HT-29 (cell line): ENCODE results near the gene UQCRQ. TPM values are rescaled to one million over a fixed set of nuclear protein-coding genes. Genes with fewer than 3 reads are reported as not detected.
"Not testable (repeated sequence)": the region's sequence is repeated elsewhere in the genome, so short reads cannot be mapped to it uniquely, and the experiment has no call there.

Source experiments
- DNase-seq: peaks from one replicate; pipeline ENCODE4 v3.0.0-alpha.2; 2015; ENCODE audit warnings: low spot score
- total RNA-seq: library from RNA; depleted of rRNA; stranded (reverse); fragments of >200 nt; shearing (Covaris generic); gene quantifications from 2 replicates; pipeline ENCODE4 v1.2.3, GENCODE V29; 2014

The UQCRQ gene
- total RNA-seq, 1 experiment from 2014 or later: 227 TPM

DNA sequence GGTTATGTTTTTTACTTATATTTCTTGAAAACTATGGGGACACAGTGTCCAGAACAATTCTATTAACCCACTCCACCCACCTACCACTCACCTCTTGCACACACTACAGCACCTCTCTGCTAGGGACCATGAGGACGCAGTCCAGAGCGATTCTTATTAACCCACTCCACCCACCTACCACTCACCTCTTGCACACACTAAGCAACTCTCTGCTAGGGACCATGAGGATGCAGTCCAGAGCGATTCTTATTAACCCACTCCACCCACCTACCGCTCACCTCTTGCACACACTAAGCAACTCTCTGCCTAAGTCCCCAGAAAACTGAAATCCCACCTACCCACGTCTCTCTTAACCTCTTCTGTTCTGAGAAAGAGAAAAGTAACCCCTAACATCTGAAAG is 33.8 kb upstream of the UQCRQ start:
- no peak for DNase-seq

DNA sequence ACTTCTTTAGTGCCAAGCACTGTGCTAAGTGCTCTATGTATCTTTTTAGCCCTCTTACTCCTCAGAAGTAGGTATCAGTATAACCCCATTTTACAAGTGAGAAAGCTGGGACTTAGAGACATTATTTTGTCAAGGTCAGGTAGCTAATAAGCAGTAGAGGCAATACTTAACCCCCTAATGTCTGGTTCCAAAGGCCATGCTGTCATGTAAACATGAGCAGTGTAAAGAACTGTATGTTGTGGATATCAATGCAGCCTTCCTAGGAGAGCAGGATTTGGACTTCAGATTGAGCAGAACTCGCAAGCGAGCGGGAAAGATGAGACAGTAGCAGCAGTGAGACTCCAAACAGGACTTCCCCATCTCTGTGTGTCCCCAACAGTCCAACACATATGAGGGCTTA is 32.4 kb upstream of the UQCRQ start:
- no peak for DNase-seq

DNA sequence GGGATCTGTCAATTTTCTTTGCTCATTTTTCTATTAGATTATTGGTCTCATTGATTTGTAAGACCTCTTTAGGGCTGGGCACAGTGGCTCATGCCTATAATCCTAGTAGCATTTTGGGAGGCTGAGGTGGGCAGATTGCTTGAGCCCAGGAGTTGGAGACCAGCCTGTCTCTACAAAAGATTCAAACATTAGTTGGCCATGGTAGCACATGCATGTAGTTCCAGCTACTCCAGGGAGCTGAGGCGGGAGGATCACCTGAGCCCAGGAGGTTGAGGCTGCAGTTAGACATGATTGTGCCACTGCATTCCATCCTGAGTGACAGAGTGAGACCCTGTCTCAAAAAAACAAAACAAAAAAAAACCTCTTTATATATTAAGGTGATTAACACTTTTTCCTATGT is 29.6 kb upstream of the UQCRQ start:
- DNase-seq: no peak

DNA sequence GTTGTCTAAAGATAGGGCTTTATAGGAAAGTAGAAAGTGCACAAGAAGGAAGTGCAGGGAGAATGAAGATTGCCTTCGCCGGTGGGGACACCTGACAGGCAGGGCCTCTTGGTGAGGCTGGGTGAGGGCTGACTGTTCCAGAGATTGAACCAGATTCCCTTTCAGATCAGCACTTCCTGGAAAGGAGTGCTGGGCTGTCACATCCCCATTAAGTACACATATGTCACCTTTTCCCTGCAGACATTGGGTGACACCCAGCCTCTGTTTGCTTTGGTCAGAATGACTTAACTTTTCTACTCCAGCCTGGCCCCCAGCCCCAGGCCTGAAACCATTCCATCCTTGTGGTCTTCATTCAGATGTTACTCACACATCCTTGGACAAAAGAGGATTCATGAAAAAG is 28.6 kb upstream of the UQCRQ start:
- peak; percentile 83 for DNase-seq

DNA sequence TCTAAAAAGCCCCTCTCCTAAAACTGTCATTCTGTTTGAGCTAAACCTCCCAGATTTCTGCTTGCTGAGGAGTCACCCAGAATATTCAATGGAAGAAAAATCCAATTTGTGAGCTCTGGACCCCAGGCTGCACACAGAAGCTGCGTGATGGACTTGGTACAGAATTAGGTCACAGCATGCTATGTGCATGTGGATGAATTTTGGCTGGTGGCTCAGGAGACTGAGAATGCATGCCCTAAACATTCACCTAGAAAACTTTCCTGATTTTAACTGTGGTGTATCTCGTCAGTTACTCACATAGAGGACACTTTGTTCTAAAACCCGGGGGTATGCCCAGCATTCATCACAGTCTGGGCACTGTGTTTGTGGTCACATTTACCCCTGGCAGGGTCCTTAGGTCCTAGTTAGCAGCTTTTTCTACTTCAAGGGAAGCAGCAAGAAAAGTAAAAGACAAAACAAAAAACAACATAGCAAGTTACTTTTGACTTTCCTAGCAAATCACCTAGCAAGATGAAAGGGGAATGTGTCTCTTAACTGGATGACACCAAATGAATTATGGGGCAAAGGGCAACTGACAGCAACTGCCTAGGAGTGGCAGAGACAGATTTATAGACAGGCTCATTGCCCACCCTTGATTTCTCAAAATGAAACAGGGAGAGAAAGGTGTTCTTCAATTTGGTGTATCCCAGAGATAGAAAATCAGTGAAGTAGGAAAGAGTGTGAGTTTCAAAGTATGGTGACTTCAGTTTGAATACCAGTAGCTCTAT is 27.7 kb upstream of the UQCRQ start:
- DNase-seq: no peak

DNA sequence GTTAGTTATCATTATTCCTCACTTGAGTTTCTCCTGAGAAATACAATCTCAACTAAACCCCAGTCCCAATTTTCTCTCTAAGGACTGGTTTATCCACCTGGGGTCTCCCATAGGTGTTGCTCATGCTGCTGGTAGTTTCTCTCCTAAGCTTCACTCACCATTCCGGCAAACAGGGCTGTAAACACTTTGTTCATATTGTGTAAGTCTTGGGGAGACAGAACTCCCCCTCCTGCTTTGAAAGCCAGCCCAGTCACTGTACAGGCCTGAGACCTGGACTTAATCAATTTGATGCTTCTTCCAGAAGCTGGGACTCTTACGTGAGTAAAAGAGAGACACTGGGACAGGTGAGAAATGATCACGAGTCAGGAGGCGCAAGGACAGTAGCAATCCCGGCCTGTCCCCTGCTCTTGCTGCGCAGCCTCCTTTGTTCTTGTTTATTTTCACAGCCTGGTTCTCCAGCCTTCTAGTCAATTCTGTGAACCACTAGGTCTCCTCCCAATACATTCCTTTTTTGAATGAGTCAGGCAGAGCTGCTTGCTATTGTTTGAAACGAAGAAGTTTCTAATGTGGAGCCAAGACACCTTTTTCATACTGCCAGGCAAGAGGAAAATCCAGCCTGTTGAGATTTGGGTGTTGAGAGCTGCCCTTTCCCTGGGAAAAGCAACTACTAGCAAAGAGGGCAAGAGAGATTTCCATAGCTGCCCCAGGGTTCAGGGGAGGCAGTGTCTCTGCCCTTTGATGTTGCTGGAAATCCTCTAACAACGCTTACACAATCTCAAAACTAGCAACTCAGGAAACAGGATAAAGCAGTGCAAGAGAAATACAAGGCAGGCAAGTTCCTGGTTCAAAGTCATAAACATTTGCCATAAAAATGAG is 26.8 kb upstream of the UQCRQ start:
- peak; percentile 88 for DNase-seq

DNA sequence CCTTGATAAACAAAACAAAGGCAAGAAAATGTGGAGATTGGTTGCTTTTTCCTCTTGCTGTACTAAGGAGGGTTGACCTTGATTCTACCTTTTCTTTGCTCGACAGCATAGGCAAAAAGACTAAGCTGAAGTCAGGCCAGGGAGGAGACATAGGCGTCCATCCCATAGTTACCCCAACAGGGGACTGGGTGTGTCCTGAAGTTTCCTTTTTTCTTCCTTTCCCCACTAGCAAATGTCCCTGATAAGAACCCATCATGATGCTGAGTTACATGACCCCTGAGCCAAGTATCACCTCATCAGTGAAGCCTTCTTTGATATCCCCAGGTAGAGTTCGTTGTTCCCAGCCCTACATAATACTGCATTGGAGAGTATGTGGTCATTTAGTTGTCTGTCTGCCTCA is 26.1 kb upstream of the UQCRQ start:
- no peak for DNase-seq

DNA sequence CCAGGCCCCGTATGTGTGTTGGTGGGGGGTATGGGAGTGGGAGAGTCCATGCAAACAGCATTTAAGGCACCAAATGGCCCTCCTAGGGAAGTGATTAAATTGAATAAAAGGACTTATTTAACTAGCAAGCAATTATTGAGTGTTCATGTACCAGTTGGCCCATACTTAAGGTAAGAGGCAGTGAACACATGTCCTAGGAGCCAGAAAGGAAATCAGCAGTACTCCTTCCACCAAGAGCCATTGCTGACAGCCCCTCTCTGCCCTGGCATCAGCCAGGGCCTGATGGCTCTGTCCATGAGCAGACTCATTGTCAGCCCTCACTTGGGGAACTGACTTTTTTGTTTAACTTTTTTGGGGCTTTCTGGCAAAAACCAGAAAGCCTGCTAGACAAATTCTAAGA is 25.5 kb upstream of the UQCRQ start:
- DNase-seq: no peak

DNA sequence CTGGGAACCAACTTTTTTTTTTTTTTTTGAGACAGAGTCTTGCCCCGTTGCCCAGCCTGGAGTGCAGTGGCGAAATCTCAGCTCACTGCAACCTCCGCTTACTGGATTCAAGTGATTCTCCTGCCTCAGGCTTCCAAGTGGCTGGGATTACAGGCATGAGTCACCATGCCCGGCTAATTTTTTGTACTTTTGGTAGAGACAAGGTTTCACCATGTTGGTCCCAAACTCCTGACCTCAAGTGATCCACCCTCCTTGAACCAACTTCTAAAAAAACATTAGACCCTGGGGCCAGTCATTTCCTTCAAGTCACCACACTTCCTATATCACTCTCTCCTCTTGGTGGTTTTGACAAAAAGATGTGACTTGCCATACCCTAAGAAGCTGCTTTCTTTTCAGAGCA is 25.1 kb upstream of the UQCRQ start:
- DNase-seq: no peak

DNA sequence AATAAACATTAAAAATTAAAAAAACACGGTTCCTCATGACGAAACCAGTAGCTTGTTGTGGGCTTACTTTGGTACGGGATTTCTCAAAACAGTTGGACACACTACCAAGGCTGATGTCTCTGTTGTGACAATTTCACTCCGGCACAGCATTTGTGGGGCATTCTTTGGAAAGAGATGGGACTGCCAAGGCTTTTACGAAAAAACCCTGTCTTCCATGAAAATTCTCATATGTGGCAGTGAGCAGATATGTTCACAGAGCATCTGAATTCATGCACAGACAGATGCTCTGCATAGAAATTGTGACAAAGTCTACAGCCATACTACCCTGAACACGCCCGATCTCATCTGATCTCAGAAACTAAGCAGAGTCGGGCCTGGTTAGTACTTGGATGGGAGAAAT is 18.2 kb upstream of the UQCRQ start:
- DNase-seq: no peak

DNA sequence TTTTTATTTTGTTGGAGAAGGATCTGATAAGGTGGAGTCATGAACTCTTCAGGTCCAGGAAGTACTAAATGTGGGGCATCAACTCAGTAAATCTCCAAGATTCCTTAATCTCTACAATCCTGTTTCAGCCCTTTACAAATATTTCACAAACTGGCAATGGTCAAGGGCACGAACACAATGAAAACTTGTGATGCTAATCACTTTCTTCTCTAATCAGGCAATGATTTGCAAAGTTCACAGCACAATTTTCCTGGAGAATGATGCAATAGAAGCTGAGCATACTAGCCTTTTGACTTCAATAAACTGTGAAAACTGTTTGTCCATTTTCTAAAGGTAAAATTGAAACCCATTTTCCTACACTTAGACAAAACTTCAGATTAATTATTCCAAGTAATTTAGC is 17.1 kb upstream of the UQCRQ start:
- DNase-seq: peak; percentile 31

DNA sequence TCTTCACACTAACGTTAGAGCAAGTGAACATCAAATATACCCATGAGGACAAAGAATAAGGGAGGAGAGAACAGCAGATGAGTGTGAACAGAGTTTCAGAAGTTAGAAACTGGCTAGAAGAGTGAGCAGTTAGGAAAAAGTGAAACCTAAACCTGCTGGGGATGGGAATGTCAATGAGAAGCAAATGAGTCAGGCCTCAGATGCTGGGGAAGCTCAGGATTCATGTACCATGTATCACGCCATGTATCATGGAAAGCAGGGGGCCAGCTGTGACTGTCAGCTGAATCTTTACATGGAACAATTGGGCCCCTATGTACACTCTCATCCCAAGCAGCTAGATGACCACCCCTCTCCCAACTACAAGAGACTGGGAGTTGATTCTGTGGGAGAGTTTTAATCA is 16.4 kb upstream of the UQCRQ start:
- no peak for DNase-seq

DNA sequence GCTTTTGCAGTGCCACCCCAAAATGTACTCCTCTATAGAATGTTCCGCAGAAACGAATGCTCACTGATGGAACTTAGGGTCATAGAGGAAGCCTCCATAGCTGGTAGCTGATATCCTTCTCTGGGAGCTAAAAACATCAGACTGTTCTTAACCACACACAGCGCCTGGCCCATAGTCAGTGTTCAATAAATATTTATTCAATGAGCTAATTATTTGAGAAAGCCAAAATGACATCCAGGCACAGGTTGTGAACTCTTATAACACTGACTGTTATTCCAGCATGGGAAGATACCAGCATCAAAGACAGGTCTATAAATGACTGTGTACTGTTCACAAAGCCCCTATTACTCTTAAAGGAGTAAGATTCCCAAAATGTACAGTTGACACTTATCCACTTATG is 13.1 kb upstream of the UQCRQ start:
- DNase-seq: no peak

DNA sequence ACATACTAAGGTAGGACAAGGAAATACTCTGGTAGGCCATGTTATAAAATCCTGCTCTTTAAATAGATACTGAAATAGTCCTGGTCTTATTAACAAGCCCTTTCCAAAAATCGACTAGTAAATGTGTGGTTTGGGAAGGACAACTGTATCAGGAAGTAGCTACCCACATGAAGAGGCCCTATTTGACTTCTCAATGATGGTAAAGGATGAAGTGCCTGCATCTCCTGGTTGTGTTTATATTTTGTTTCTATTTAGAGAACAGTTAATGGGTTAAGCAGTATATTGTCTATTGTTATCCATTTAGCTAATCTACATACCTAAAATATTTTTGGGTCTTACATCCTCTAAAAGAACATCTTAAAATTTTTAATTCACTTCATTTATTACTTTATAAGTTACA is 12.7 kb upstream of the UQCRQ start:
- DNase-seq: no peak

DNA sequence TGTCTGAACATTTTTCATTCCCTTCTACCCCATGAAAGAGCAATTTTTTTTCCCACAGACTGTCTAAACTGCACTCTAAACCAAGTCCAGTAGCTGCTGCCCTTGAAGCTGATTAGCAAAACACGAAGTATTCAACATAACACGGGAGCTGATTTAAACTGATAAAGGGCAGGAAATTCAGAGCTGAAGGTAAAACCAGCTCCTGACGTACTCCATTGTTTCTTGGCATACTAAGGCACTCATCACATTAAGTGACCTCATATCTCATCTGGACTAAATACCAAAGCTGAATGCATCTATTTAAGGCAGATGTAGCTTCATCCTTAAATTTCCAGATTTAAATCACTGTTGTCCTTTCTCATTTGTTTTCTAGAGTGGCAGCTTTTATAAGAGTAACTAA is 12.1 kb upstream of the UQCRQ start:
- no peak for DNase-seq

DNA sequence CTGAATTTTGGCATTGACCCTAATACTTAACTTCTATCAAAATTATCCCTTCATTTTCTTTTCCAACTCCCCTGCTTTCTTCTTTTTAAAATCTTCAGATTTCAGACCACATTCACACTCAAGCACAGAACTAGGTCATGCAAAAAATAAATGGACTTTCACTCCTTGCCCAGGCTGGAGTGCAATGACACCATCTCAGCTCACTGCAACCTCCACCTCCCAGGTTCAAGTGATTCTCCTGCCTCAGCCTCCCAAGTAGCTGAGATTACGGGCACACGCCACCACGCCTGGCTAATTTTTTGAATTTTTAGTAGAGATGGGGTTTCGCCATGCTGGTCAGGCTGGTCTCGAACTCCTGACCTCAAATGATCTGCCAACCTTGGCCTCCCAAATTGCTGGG is 11.4 kb upstream of the UQCRQ start:
- DNase-seq: not testable (repeated sequence)

DNA sequence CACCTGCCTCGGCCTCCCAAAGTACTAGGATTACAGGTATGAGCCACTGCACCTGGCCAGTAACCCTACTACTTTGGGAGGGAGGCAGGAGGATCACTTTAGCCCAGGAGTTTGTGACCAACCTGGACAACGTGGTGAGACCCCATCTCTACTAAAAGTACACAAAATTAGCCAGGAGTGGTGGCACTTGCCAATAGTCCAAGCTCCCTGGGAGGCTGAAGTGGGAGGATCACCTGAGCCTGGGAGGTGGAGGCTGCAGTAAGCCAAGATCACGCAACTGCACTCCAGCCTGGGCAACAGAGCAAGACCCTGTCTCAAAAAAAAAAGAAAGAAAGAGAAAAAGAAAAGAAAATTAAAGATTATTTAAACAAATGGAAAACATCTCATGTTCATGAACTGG is 10.4 kb upstream of the UQCRQ start:
- DNase-seq: no peak

DNA sequence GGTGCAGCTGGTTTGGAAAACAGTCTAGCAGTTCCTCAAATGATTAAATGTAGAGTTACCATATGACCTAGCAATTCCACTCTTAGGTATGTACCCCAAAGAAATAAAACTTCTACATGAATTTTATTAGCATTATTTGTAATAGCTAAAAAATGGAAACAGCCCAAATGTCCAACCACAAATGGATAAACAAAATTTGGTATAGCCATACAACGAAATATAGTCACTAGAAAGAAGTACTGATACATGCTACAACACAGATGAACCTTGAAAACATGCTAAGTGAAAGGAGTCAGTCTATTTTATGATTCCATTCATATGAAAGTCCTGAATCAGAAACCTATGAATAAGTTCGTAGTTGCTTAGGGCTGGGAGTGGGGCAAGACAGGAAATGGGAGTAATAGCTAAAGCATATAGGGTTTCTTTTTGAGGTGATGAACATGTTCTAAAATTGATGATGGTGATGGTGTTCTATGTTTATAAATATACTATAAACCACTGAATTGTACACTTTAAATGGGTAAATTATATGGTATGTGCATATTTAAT is 6.5 kb upstream of the UQCRQ start:
- DNase-seq: no peak

DNA sequence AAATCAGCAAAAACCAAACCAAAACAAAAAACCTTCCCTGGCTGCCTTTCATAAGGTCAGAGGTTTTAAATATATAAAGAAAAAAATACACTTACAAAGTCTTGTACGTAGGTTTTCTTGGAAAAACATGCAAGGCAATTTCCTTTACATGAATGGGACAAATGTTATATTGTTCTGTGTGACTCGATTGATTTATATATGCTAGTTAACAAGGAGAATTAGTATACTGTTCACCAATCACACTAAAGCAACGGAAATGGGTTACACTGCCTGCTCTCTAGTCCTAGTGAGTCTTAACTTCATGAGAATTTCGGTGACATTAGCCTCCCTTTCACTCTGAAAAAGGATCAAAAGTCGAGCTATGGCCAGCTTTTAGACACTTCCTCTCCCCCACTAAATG is 5.7 kb upstream of the UQCRQ start:
- DNase-seq: no peak

DNA sequence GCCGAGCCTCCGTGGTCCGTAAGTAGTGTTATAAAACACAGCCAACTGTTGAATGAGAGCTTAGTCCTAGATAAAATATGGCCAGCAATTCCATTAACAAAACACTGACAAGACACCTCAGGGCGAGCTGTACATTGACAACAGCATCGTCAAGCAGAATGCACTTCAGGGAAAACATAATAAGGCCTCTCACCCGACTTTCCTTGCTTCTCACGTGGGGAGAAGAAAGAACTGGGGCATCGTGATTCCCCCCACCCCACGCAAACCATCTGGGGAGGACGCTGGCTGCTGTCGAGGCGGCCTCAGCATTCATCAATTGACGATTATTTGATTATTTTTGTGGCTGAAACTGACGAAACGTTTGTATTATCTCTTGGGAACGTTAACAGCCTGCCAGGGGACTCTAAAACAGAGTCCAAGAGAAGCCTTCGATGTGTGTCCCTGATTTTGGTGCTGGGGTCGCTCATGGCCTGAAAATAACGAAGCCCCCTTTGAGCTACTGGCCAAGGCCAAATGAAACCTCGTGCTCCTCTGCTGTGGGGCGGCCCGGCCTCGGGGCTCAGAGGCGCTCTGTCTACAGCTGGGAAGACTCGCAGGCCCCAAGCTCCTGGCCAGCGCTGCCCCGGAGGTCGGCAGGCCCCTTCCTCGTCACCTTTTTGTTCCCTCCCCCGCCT is 637 bp upstream of the UQCRQ start:
- DNase-seq: no peak

DNA sequence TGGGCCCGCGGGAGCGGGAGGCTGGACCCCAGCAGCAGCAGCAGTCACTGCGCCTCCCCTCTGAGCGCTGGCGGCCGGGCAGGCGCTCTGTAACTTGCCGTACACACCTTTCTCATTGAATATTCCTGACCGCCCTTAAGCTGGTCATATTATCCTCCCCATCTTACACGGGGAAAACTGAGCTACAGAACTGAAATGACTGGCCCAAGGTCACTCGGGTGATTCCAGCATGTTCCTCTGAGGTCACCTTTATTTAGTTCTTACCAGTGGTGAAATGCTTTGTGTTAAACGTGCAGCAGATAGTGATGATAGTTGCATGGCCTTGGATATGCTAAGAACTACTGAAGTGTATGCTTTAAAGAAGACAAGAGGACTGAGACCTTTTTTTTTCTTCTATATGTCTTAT is 607 bp downstream of the UQCRQ start:
- DNase-seq: no peak

DNA sequence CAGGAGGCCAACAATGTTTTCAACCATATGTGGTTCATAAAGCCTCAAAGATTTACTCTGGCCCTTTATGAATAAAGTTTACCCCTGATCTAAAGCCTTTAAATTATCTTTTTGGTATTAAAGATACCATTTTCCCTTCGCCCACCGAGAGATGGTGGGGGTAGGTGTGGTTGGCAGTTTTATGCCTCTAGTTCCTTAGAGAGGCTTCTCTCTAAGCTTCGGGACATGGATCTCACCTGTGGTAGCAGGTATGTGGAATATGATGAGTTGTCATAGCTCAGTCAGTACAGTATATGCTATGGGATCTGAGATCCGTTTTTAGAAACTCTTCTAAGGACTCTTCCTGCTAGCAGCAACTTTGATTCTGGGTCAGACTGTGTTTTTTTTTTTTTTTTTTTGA is 2.3 kb downstream of the UQCRQ start:
- DNase-seq: no peak
